Small intestine (tissue), 7 donors: ENCODE data around the gene NPC1. TPM values are rescaled to one million over a fixed set of nuclear protein-coding genes. Genes with fewer than 3 reads are reported as not detected.
"Not testable (repeated sequence)": the region's sequence is repeated elsewhere in the genome, so short reads cannot be mapped to it uniquely, and the experiment has no call there.

Source experiments
- DNase-seq, 2 donors: peaks; one replicate each; pipeline versions ENCODE4 v3.0.0 to v3.0.0-alpha.2; 2013
- FAIRE-seq: peaks from 2 replicates; lab custom pipeline; 2012; peaks lifted over from hg19 to GRCh38; lab: Jason Lieb, UNC
- H3K27ac ChIP-seq, 3 donors: one replicate each; pipeline ENCODE4 v1.5.1; 2013; ENCODE audit warnings: low read length in 2 of 3, mild to moderate bottlenecking in 2 of 3, control low read depth in 1 of 3, inconsistent platforms in 1 of 3, low read depth in 1 of 3, moderate library complexity in 1 of 3
- H3K27me3 ChIP-seq, 3 donors: one replicate each; pipeline ENCODE4 v1.6.1; 2013; ENCODE audit warnings: low read length in 3 of 3, inconsistent platforms in 1 of 3; ENCODE audit not compliant: control insufficient read depth in 3 of 3, insufficient read depth in 3 of 3
- H3K36me3 ChIP-seq, 3 donors: one replicate each; pipeline ENCODE4 v1.6.1; 2013; ENCODE audit warnings: low read length in 3 of 3, inconsistent platforms in 1 of 3, low read depth in 1 of 3, mild to moderate bottlenecking in 1 of 3, moderate library complexity in 1 of 3; ENCODE audit not compliant: control insufficient read depth in 3 of 3, insufficient read depth in 2 of 3
- H3K4me1 ChIP-seq, 3 donors: one replicate each; pipeline ENCODE4 v1.6.1; 2013; ENCODE audit warnings: low read length in 2 of 3, inconsistent platforms in 1 of 3, low read depth in 1 of 3, mild to moderate bottlenecking in 1 of 3, moderate library complexity in 1 of 3; ENCODE audit not compliant: control insufficient read depth in 3 of 3, insufficient read depth in 2 of 3
- H3K4me3 ChIP-seq, 3 donors: one replicate each; pipeline ENCODE4 v1.5.1; 2013; ENCODE audit warnings: low read length in 3 of 3, control low read depth in 1 of 3, inconsistent platforms in 1 of 3, low read depth in 1 of 3, mild to moderate bottlenecking in 1 of 3, moderate library complexity in 1 of 3
- H3K9me3 ChIP-seq, 2 donors: one replicate each; pipeline ENCODE4 v1.6.1; 2013; ENCODE audit warnings: low read depth in 1 of 2, low read length in 1 of 2; ENCODE audit not compliant: control insufficient read depth in 2 of 2, insufficient read depth in 1 of 2
- WGBS, 3 donors: extraction: QIAGEN DNeasy Blood & Tissue Kit; methylation state at CpG; one replicate each; pipeline ENCODE4 v1.1.7; 2013; 5-methylcytosine and 5-hydroxymethylcytosine counted together
- polyA plus RNA-seq, 4 donors: library from polyadenylated mRNA; stranded (reverse) in 3 of 4; unstranded in 1 of 4; fragments of 200-250 nt in 3 of 4; fragments of 120-200 nt in 1 of 4; gene quantifications; one replicate each; pipeline versions ENCODE4 v1.2.1 to v1.2.3, GENCODE V29; 2013
- donor health status: healthy with polysubstance abuse.
- donor health status: control.
- donor health status: control.
- donor health status: Bipolar disorder and iron deficiency.
- donor health status: healthy.

The NPC1 gene
- polyA plus RNA-seq, 4 donors = 8.7 to 35.7 (median 20.9) TPM

DNA sequence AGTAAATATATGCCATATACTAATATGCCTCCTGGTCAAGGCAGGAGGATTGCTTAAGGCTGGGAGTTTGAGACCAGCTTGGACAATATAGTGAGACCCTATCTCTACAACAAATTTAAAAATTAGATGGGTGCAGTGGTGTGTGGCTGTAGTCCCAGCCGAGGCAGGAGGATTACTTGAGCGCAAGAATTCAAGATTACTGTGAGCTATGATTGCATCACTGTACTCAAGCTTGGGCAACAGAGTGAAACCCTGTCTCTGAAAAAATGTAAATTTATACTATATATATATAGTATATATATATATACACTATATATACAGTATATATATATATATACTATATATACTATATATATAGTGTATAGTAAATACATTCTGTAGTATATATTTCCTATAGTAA, 30.0 kb upstream of the NPC1 start:
- DNase-seq (no peak), FAIRE-seq (no peak)
- no peaks in the 10 kb centered on the region for H3K9me3 ChIP-seq
- peaks cover 0 to 10% (median 0%) of the 10 kb centered on the region in 3 donors for H3K27me3 ChIP-seq
- H3K27ac ChIP-seq = no peak overlapping the region
- no peaks in the 10 kb centered on the region for H3K36me3 ChIP-seq
- H3K4me1 ChIP-seq = peaks cover 0 to 54% (median 8%) of the 10 kb centered on the region in 3 donors
- H3K4me3 ChIP-seq = no peak overlapping the region
- 89 to 94% (median 92%) methylated on average over 2 of the region's 2 CpGs for WGBS, 3 donors

- Histone ChIP-seq H3K36me3 (no peaks in the 10 kb centered on the region), H3K9me3 (no peaks in the 10 kb centered on the region), H3K4me1 (peaks cover 0 to 42% (median 8%) of the 10 kb centered on the region in 3 donors), H3K27ac (no peak overlapping the region), H3K4me3 (no peak overlapping the region), H3K27me3 (peaks cover 0 to 4% (median 0%) of the 10 kb centered on the region in 3 donors)
- WGBS, 3 donors = 57 to 83% (median 61%) methylated on average over 3 of the region's 3 CpGs
- DNase-seq = no peak
- FAIRE-seq = no peak
These were observed 28.6 kb upstream of the NPC1 start for GRCh38 chr18:23614891-23615290.

GRCh38 chr18:23614413-23614812, 28.1 kb upstream of the NPC1 start:
- peaks cover 1 to 40% (median 8%) of the 10 kb centered on the region in 3 donors for H3K4me1 ChIP-seq
- 80 to 87% (median 87%) methylated on average over 2 of the region's 2 CpGs for WGBS, 3 donors
- H3K27ac ChIP-seq = no peak overlapping the region
- FAIRE-seq = no peak
- no peaks in the 10 kb centered on the region for H3K27me3 ChIP-seq
- H3K4me3 ChIP-seq = no peak overlapping the region
- no peak for DNase-seq
- H3K9me3 ChIP-seq = no peaks in the 10 kb centered on the region
- no peaks in the 10 kb centered on the region for H3K36me3 ChIP-seq

GRCh38 chr18:23613091-23613475, 26.8 kb upstream of the NPC1 start:
- not testable (repeated sequence) for FAIRE-seq, H3K27me3 ChIP-seq, DNase-seq, H3K36me3 ChIP-seq, H3K9me3 ChIP-seq, H3K27ac ChIP-seq, H3K4me3 ChIP-seq
- peaks cover 2 to 39% (median 5%) of the 10 kb centered on the region in 3 donors for H3K4me1 ChIP-seq
- 92 to 96% (median 95%) methylated on average over 7 of the region's 7 CpGs for WGBS, 3 donors

GRCh38 chr18:23612434-23613090, 26.3 kb upstream of the NPC1 start:
- no peaks in the 10 kb centered on the region for H3K27me3 ChIP-seq
- DNase-seq (no peak), FAIRE-seq (no peak)
- H3K4me1 ChIP-seq = peaks cover 2 to 40% (median 6%) of the 10 kb centered on the region in 3 donors
- no peaks in the 10 kb centered on the region for H3K36me3 ChIP-seq
- H3K9me3 ChIP-seq = no peaks in the 10 kb centered on the region
- peak overlapping the region in 1 of 3 donors; percentile 12 for H3K27ac ChIP-seq
- no peak overlapping the region for H3K4me3 ChIP-seq
- WGBS, 3 donors = 69 to 71% (median 69%) methylated on average over 8 of the region's 8 CpGs

GRCh38 chr18:23609390-23610023, 23.2 kb upstream of the NPC1 start:
- H3K27ac ChIP-seq = peak overlapping the region in 1 of 3 donors; percentile 5
- H3K36me3 ChIP-seq = no peaks in the 10 kb centered on the region
- no peaks in the 10 kb centered on the region for H3K9me3 ChIP-seq
- peaks cover 0 to 2% (median 0%) of the 10 kb centered on the region in 3 donors for H3K27me3 ChIP-seq
- FAIRE-seq (no peak), DNase-seq (peak; percentile 68 to 77)
- peaks cover 2 to 34% (median 6%) of the 10 kb centered on the region in 3 donors for H3K4me1 ChIP-seq
- 15 to 68% (median 37%) methylated on average over 5 of the region's 5 CpGs for WGBS, 3 donors
- H3K4me3 ChIP-seq = peak overlapping the region in 1 of 3 donors; percentile 3

- Histone ChIP-seq H3K4me1 (peaks cover 2 to 34% (median 6%) of the 10 kb centered on the region in 3 donors), H3K36me3 (no peaks in the 10 kb centered on the region), H3K27me3 (peaks cover 0 to 2% (median 0%) of the 10 kb centered on the region in 3 donors), H3K27ac (no peak overlapping the region), H3K4me3 (no peak overlapping the region), H3K9me3 (no peaks in the 10 kb centered on the region)
- WGBS, 3 donors = 63 to 75% (median 70%) methylated on average over 2 of the region's 2 CpGs
- DNase-seq = peak; percentile 40 to 54
- no peak for FAIRE-seq
These were observed 21.9 kb upstream of the NPC1 start for GRCh38 chr18:23608211-23608610.

- H3K27ac ChIP-seq = no peak overlapping the region
- FAIRE-seq (no peak), DNase-seq (no peak)
- peaks cover 0 to 2% (median 0%) of the 10 kb centered on the region in 3 donors for H3K27me3 ChIP-seq
- peaks cover 1 to 20% (median 2%) of the 10 kb centered on the region in 3 donors for H3K4me1 ChIP-seq
- H3K9me3 ChIP-seq = no peaks in the 10 kb centered on the region
- no peaks in the 10 kb centered on the region for H3K36me3 ChIP-seq
- no peak overlapping the region for H3K4me3 ChIP-seq
These were observed 19.6 kb upstream of the NPC1 start for GRCh38 chr18:23605941-23606340.
